SK-N-SH treated with all-trans-retinoic acid at 6 μM for 48 hours (cell line): ENCODE data around the gene IL17REL.

Experiments used
- ARNTL ChIP-seq: fragments of 450-650 bp; formaldehyde crosslinking; IDR thresholded peaks from 2 replicates; pipeline ENCODE4 v1.5.0; 2020; ENCODE audit warnings: low read depth, mild to moderate bottlenecking, moderate library complexity, borderline replicate concordance
- CSDC2 ChIP-seq: fragments of 250-450 bp; sonication (Bioruptor Pico); IDR thresholded peaks from 2 replicates; pipeline ENCODE4 v1.5.0; 2020; ENCODE audit warnings: mild to moderate bottlenecking, moderate library complexity
- ISL1 ChIP-seq: fragments of 250-450 bp; sonication (Bioruptor Pico); IDR thresholded peaks from 2 replicates; pipeline ENCODE4 v2.1.2; 2022; ENCODE audit warnings: mild to moderate bottlenecking, moderate library complexity
- PATZ1 ChIP-seq: fragments of 250-450 bp; sonication (Bioruptor Pico); IDR thresholded peaks from 2 replicates; pipeline ENCODE4 v1.8.0; 2020; ENCODE audit warnings: mild to moderate bottlenecking, moderate library complexity, borderline replicate concordance
- PPARA ChIP-seq: fragments of 250-450 bp; sonication (Bioruptor Pico); IDR thresholded peaks from 2 replicates; pipeline ENCODE4 v1.5.0; 2020; ENCODE audit warnings: mild to moderate bottlenecking, borderline replicate concordance
- ZFP3 ChIP-seq: fragments of 250-450 bp; sonication (Bioruptor Pico); IDR thresholded peaks from 2 replicates; pipeline ENCODE4 v1.5.0; 2020; ENCODE audit warnings: mild to moderate bottlenecking, moderate library complexity
- ZFP30 ChIP-seq: fragments of 450-650 bp; formaldehyde crosslinking; IDR thresholded peaks from 2 replicates; pipeline ENCODE4 v1.5.0; 2022; ENCODE audit warnings: mild to moderate bottlenecking, moderate library complexity

GRCh38 chr22:49977578-49977977 is 35.0 kb downstream of the IL17REL start:
- no peak for TF ChIP-seq ZFP3
- TF ChIP-seq PPARA, result no peak
- no peak for TF ChIP-seq ISL1 (CRISPR knock-in tag)
- TF ChIP-seq PATZ1, result no peak
- TF ChIP-seq CSDC2 (CRISPR knock-in tag), result no peak
- no peak for TF ChIP-seq ZFP30 (CRISPR knock-in tag)
- TF ChIP-seq ARNTL (CRISPR knock-in tag), result no peak
